NCI-H128 (cell line): ENCODE data around the gene GCAT.

ENCODE experiments used
- DNase-seq: peaks from one replicate; lab custom pipeline; 2025; ENCODE audit not compliant: unreplicated experiment; lab: John Stamatoyannopoulos, UW

GCAT gene

DNA sequence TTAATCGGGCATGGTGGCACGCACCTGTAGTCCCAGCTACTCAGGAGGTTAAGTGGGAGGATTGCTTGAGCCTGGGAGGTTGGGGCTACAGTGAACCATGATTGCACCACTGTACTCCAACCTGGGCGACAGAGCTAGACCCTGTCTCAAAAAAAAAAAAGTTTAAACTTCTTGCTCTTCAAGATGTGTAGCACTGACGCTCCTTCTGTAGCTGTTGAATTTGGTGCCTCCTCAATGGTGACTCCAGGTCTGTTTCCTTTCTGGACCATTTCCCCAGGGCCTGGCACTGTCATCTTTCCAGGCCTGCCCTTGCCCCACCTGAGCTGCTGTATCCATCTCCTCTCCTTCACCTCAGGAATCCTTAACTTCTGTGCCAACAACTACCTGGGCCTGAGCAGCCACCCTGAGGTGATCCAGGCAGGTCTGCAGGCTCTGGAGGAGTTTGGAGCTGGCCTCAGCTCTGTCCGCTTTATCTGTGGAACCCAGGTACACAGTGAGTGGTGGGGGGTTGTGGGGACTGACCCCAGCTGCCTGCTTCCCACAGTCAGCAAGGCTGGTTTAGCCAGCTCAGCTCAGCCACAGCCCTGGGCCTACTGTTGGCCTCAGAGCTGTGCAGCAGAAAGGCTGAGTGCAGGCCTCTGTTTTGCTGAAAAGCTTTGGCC, 2.1 kb downstream of the GCAT start:
- DNase-seq: no peak

DNA sequence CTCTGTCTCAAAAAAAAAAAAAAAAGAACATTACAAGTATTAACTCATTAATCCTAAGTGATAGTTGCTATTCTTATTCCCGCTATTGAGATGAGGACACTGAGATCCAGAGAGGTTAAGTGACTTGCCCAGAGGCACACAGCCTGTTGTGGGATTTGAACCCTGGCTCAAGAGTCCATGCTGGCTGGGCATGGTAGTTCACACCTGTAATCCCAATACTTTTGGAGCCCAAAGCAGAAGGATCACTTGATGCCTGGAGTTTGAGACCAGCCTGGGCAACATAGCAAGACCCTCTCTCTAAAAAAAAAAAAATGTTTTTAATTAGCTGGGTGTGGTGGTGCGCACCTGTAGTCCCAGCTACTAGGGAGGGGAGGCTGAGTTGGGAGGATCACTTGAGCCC, 4.1 kb downstream of the GCAT start:
- DNase-seq: no peak

DNA sequence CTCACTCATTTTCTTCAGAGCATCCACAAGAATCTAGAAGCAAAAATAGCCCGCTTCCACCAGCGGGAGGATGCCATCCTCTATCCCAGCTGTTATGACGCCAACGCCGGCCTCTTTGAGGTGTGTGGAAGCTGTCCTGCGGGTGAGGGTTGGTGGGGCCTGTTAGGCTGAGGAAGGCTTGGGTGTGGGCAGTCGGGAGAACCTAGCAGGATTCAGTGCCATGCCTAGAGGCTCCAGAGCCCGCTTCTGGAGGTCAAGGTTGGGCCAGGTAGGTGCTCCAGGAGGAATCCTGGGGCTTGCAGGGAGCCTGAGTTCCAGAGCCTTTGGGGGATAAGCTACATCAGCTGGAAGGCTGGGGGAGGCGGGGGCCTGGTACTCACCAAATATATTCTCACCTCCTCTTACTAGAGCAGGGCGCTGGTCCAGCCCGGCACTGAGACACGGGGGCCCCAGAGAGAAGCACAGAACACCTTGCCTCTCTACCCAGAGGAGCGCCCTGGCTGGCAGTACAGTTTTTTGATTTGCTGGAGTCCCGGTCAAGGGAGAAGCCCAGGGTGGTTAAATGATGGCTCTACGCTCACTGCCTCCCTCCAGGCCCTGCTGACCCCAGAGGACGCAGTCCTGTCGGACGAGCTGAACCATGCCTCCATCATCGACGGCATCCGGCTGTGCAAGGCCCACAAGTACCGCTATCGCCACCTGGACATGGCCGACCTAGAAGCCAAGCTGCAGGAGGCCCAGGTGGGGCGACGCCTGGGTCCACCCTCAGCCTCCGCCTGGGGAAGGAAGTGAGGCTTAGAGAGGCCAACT, 5.3 kb downstream of the GCAT start:
- DNase-seq: no peak

DNA sequence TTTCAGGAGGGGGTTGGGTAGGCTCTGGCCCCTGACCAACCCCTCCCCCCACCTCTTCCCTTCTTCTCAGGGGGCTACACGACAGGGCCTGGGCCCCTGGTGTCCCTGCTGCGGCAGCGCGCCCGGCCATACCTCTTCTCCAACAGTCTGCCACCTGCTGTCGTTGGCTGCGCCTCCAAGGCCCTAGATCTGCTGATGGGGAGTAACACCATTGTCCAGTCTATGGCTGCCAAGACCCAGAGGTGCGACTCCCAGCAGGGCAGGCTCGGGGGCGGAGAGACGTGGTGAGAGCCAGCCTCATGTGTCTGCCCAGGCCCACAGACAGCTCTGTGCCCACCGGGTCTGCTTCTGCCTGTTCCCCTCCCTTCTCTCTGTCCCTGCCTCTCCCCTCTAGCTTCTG, 7.9 kb downstream of the GCAT start:
- no peak for DNase-seq

DNA sequence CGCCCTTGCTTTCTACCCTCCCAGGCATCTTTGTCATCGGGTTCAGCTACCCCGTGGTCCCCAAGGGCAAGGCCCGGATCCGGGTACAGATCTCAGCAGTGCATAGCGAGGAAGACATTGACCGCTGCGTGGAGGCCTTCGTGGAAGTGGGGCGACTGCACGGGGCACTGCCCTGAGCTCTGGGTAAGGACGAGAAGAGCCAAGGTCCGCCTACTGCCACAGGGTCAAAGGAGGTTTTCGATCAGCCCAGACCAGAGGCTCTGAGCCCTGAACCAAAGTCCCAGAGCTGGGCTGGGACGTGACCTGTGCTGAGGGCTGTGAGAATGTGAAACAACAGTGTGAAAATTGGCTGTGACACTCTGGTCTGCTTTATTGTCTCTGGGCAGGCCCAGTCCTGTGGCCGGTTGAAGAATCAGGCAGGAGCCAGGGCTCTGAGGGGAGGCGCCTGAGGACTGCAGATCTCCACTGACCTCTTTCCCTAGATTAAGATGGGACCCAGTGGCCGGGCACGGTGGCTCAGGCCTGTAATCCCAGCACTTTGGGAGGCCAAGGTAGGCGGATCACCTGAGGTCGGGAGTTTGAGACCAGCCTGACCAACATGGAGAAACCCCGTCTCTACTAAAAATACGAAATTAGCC, 8.9 kb downstream of the GCAT start:
- DNase-seq: no peak

DNA sequence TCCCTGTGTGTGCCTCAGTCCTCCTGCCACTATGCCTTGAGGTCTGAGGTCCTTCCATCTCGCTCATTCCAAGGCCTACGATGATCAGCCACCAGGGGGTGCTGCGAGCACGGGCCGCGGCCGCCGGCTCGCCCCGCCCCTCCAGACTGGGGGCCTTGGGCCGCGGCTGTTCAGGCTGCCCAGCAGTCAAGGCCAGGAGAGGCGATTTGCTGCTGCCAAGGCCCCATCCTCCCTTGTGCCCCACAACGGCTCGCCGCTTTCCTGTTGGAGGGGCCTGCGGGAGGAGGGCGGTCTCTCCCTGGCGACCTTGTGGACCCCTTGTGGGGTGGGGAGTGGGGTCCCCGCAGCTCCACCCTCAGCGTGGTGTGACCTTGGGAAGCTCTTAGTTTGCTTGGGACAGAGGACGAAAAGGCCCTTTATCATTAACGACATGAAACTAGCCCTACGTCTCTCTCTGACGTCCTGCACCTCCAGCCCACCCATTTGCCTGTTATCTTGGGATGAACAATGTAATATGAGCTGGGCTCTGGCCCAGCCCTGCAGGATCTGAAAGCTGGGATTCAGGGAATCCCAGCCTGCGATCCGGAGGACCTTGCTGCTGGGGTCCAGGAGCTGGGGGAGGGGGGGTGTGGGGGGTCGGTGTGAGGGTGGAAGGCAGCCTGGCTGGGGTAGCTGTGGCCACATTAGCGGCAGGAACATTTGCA, 10.1 kb downstream of the GCAT start:
- peak; percentile 21 for DNase-seq

DNA sequence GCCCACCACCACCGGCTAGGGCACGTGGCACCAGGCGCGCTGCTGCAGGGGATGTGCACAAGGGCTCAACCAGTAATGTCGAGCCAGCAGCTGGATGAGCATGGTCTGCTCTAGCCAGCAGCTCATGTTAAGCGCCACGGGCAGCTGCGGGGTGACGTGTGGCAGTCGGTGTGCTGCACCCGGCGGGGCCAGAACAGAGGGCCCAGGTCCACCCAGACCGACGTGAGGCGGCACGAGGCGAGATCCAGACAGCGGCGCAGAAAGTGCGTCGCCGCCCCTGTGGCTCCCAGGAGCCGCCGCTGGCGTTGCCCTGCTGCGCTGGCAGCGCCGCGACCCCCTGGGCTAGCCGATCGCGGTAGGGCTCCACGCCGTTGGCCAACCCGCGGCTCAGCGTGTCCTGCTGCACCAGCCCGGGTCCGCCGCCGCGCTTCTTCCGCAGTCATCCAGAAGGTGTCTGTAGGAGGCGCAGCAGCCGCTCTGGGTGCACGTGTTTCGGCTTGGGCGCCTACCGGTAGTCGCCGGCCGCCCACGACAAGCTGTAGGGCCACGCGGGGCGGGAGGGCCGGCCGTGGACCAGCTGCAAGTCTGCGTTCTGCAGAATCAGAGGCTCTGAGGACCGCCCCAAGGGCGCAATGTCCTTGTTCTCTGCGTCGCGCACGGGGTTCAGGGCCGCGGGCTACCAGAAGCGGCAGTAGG, 10.8 kb downstream of the GCAT start:
- no peak for DNase-seq

DNA sequence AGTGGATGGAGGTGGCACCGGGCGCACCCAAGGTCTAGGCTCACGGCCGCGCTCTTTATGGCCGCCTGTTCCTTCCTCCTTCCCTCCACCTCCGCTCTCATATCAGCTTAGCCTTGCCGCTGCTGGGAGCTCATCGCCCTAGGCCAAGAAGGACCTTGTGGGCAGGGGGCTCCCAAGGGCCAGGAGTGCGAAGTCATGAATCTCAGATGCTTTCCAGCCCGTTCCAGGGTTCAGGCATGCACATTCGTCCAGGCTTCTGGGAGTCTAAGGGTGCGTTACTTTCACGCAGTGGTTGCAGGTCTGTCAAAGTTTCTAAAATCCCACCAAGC, 11.3 kb downstream of the GCAT start:
- DNase-seq: no peak

DNA sequence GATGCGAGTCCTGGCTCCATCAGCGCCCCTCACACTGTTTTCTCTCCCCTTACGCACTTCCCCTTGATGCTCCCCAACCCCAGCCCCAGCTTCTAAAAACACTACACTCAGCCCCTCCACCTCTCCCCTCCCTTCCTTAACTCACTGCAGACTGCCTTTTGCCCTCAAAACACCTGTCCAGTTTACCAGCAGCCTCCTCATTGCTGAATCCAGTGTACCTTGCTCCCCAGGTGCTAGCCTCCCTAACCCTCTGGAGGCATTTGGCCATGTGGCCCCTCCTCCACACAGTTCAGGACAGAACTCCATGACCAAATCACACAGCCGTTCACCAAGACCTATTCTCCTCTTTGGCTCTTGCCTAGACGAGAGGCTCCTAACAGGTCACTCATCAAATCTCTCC, 12.6 kb downstream of the GCAT start:
- no peak for DNase-seq

DNA sequence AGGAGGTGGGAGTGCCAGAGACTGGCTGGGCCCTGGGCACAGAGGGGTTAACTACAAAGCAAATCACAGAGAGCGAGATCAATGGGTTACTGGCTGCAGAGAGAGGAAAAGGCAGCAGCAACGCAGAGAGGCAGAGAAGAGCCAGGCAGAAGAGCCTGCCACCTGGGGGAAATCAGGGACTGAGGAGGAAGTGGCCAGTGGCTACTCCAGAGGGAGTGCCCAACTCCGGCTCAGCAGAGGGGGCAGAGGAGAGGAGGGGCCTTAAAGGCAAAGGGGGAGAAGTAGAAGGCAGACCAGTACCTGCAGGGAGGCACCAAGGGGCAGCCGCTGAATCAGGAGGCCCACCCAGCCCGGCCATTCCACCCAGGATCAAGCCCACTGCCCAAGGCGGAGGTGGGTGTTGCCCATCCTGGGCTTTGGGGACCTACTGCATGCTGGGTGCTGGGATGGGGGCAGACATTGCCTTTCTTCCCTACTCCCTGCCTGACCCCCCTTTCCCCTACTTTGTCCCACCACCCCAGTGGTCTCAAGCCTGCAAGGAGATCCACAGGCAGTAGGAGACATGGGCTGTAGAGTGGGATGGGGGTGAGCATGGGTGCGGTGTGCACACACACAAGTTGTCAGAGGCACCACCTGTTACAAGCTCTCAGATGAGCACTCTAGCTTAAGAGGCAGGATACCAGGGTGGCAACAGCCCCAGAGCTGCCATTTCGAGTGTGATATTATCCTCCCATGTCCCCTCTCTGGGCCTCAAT, 14.5 kb downstream of the GCAT start:
- DNase-seq: no peak

DNA sequence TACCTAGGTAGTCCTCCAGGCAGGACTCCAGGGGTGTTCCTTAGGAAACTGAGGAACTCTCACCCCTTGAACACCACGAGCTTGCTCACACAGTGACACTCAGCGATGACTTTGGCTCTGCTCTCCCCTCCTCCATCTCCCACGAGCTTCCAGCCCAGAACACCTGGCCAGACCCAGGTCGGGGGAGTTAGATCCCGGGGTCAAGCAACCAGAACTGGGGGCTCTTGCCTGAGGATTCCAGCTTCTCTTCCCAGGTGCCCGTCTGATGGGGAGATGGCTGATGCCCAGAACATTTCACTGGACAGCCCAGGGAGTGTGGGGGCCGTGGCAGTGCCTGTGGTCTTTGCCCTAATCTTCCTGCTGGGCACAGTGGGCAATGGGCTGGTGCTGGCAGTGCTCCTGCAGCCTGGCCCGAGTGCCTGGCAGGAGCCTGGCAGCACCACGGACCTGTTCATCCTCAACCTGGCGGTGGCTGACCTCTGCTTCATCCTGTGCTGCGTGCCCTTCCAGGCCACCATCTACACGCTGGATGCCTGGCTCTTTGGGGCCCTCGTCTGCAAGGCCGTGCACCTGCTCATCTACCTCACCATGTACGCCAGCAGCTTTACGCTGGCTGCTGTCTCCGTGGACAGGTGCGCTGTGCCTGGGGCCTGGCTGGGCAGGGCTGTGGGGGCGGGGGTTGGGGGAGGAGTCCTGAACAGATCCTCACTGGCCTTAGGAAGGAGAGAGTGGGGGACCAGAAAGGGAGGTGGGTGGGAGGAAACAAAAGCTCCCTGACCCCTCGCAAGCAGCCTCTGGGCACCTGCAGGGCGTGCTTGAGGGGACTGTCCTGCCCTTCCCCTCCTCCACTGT, 15.6 kb downstream of the GCAT start, which contains the start of gene GALR3:
Gene GALR3, plus strand, starts transcription at position 249 of the 852 bp plus-strand sequence. Its CDS starts 25 bp downstream, at position 274.
- DNase-seq: no peak

DNA sequence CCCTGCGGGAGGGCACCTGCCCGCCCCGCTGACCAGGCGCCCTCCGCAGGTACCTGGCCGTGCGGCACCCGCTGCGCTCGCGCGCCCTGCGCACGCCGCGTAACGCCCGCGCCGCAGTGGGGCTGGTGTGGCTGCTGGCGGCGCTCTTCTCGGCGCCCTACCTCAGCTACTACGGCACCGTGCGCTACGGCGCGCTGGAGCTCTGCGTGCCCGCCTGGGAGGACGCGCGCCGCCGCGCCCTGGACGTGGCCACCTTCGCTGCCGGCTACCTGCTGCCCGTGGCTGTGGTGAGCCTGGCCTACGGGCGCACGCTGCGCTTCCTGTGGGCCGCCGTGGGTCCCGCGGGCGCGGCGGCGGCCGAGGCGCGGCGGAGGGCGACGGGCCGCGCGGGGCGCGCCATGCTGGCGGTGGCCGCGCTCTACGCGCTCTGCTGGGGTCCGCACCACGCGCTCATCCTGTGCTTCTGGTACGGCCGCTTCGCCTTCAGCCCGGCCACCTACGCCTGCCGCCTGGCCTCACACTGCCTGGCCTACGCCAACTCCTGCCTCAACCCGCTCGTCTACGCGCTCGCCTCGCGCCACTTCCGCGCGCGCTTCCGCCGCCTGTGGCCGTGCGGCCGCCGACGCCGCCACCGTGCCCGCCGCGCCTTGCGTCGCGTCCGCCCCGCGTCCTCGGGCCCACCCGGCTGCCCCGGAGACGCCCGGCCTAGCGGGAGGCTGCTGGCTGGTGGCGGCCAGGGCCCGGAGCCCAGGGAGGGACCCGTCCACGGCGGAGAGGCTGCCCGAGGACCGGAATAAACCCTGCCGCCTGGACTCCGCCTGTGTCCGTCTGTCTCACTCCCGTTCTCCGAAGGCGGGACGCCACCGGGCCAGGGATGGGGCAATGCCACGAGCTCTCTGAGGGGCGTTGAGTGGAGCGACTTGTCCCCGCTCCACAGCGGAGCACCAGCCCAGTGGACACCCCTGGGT, 17.2 kb downstream of the GCAT start:
- DNase-seq: no peak

DNA sequence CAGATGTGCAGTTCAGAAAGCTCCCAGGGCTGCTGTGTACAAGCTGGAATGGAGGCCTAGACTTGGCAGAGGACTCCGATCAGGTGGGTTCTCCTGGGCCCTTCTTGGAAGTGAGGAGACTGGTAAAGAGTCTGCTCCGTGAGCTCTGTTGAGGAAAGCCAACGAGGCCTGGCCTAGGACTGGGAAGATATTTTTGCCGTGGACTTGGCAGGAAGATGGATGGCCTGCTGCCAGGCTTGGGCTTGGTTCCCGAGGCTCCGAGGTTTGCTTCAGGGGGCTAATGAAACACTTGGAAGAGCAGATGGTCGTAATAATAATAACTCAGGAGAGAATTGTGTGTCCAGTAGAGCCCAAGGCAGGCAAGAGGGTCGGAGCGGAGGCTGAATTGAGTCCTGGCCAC, 19.3 kb downstream of the GCAT start:
- no peak for DNase-seq

DNA sequence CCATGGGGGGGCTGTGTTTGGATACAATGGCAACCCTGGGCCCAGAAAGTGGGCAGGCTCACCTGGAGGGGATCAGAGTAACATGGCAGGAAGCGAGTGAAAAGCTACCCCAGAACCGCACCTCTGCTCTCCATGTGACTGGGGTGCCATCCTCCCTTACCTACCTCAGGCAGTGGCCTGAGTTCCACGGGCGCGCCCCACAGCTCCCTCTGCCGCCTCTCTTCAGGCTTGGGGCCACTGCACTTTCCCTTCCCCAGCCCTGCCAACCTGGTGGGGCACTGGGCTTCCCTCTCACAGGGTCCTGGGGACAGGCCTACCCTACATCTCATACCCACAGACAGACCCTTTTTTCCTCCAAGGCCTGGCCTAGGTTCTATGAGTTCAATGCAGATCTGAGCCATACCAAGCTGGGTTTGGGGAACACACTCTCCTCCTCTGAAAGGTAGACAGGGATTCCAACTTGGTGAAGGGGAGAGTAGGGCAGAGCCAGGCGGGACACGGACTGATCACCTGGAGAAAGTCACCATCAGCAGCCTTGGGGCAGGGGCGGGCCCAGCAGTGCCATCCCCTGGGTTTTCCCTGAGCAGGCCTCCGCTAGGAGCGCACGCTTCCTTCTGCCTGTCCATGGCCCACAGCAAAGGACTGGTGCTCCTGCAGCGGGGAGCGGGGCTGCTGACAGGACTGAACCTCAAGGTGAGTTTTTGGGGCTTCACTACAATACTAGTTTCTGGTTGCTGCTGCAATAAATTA, 22.5 kb downstream of the GCAT start:
- no peak for DNase-seq

DNA sequence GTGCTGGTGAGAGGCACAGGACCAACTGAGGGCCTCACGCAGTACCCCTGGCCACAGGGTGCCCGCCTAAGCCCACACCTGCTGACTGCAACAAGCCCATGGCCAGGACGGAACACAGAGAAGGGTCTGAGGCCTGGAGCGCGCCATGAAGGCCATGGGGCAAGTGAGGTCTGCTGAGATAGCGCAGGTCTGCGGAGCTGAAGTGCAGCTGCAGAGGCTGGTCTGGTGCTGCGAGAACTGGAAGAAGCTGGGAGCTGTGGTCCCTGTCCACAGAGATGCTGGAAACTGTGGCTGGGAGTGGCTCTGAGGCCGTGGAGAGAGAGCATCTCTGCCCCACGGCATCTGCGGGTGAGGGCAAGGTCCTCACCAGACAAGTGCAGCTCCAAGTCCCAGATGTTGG, 23.7 kb downstream of the GCAT start:
- no peak for DNase-seq

DNA sequence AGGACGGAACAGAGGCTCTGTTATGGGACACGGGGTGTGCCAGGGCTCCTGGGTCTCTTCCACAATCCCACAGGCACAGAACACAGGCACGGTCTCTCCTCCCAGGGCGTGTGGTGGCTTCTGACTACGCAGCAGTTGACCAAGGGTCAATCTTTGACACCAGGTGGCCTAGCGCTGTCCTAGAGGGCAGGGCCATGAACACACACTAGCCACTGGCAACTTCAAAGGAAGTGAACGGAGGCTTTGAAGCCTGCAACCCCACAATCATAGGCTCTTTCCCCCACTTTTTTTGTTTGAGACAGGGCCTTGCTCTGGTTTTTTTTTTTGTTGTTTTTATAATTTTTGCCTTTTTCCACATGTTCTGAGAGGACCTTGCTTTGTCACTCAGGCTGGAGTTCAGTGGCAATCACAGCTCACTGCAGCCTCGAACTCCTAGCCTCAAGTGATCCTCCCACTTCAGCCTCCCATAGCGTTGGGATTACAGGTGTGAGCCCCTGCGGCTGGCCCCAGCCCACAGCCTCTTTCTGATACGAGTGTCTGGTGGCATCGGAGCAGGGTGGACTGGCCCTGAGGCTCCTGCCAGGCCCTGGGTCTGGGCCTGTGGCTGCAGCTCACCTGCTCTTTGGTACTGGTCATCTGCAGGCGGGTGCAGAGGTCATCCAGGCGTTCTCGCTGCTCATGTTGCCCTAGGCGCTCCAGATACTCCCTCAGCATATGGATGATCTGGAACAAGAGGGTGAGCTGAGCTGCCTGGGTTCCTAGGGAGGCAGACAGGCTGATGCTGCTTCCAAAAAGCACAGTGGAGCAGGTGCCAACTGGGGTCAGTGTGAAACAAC, 24.5 kb downstream of the GCAT start:
- DNase-seq: no peak
